ENCODE data around the gene DERL3.

GRCh38 chr22:23836692-23837495 lies 1.9 kb downstream of the DERL3 start:
- TF ChIP-seq CTCF (IDR thresholded peaks at IDR 0.05 in 8 of 11, conservative IDR thresholded peaks at IDR 0.05 in 3 of 11) (no peak), POLR2A (IDR thresholded peaks at IDR 0.05) (no peak)
